ENCODE measurements around the gene ZNF200. TPM values are rescaled to one million over a fixed set of nuclear protein-coding genes. Genes with fewer than 3 reads are reported as not detected.

ZNF200 gene
- polyA plus RNA-seq, 1 of the 3 experiments (the other 2 are of a cell fraction), result 2.8 TPM

- Histone ChIP-seq H2AFZ (ENCODE audit: low read depth) (no peak overlapping the region), H4K20me1 (ENCODE audit: insufficient read depth) (no peaks in the 10 kb centered on the region), H3K79me2 (ENCODE audit: insufficient read depth) (no peaks in the 10 kb centered on the region), H3K9me2 (no peaks in the 10 kb centered on the region), H3K4me1 (ENCODE audit: control insufficient read depth in 1 of 2, insufficient read depth in 2 of 2, low read depth in 1 of 2, low read length in 1 of 2) (no peaks in the 10 kb centered on the region), H3K27ac (ENCODE audit: low read depth in 2 of 2, low read length in 1 of 2) (no peak overlapping the region), H3K4me3 (ENCODE audit: low read depth in 2 of 2, low read length in 1 of 2) (no peak overlapping the region), H3K9me3 (no peaks in the 10 kb centered on the region), H3K4me2 (no peak overlapping the region), H3F3A (replicated peaks; ENCODE audit: insufficient read depth) (no peaks in the 10 kb centered on the region), H3K27me3 (ENCODE audit: insufficient read depth) (peaks cover 58% of the 10 kb centered on the region), H3K9ac (no peak overlapping the region), H3K36me3 (replicated peaks in 1 of 2; ENCODE audit: control insufficient read depth in 1 of 2, insufficient read depth in 2 of 2, low read length in 1 of 2) (no peaks in the 10 kb centered on the region)
- ChIA-PET CTCF (interaction anchor here (1.5 kb wide), 1 partner anchor 10 kb away, joined by 5 read pairs; no protein-coding TSS in a partner anchor), POLR2A (no interaction called here)
- TF ChIP-seq ELF1 (IDR thresholded peaks at IDR 0.05) (no peak), REST (IDR thresholded peaks at IDR 0.05; ENCODE audit: low read depth, low read length) (no peak), TEAD4 (IDR thresholded peaks at IDR 0.05; ENCODE audit: borderline replicate concordance, insufficient read depth) (no peak), RXRA (IDR thresholded peaks at IDR 0.05; ENCODE audit: borderline replicate concordance, low read depth) (no peak), FOXJ3 (CRISPR knock-in tag; IDR thresholded peaks at IDR 0.05) (no peak), FOSL2 (IDR thresholded peaks at IDR 0.05; ENCODE audit: borderline replicate concordance, low read depth) (no peak), MEF2A (IDR thresholded peaks at IDR 0.05; ENCODE audit: borderline replicate concordance, low read depth) (no peak), USF2 (IDR thresholded peaks at IDR 0.05; ENCODE audit: borderline replicate concordance, low read depth, low read length) (no peak), TAF1 (IDR thresholded peaks at IDR 0.05; ENCODE audit: borderline replicate concordance, low read depth, low read length) (no peak), RAD21 (IDR thresholded peaks at IDR 0.05; ENCODE audit: low read length) (no peak), CTCF (IDR thresholded peaks at IDR 0.05) (no peak), CHD2 (IDR thresholded peaks at IDR 0.05; ENCODE audit: low read length, partially characterized antibody) (no peak), NFIC (IDR thresholded peaks at IDR 0.05; ENCODE audit: borderline replicate concordance) (no peak)
- TF ChIP-seq, protein P1, sequence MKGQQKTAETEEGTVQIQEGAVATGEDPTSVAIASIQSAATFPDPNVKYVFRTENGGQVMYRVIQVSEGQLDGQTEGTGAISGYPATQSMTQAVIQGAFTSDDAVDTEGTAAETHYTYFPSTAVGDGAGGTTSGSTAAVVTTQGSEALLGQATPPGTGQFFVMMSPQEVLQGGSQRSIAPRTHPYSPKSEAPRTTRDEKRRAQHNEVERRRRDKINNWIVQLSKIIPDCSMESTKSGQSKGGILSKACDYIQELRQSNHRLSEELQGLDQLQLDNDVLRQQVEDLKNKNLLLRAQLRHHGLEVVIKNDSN (IDR thresholded peaks at IDR 0.05; ENCODE audit: borderline replicate concordance, low read depth), result no peak
- WGBS (ENCODE audit: low lambda C conversion rate), result 30% methylated on average over 28 of the region's 35 CpGs
- DNase-seq, result peak; percentile 41
Observed at GRCh38 chr16:3254309-3254708, 19.4 kb upstream of the ZNF200 start.
